ENCODE results near the gene TMEM151B. TPM values are rescaled to one million over a fixed set of nuclear protein-coding genes. Genes with fewer than 3 reads are reported as not detected.

TMEM151B gene
- total and polyA plus RNA-seq, 2 of the 13 experiments (the other 11 are each of a cell fraction or from before 2014, with no cell fraction given), result not detected

DNA sequence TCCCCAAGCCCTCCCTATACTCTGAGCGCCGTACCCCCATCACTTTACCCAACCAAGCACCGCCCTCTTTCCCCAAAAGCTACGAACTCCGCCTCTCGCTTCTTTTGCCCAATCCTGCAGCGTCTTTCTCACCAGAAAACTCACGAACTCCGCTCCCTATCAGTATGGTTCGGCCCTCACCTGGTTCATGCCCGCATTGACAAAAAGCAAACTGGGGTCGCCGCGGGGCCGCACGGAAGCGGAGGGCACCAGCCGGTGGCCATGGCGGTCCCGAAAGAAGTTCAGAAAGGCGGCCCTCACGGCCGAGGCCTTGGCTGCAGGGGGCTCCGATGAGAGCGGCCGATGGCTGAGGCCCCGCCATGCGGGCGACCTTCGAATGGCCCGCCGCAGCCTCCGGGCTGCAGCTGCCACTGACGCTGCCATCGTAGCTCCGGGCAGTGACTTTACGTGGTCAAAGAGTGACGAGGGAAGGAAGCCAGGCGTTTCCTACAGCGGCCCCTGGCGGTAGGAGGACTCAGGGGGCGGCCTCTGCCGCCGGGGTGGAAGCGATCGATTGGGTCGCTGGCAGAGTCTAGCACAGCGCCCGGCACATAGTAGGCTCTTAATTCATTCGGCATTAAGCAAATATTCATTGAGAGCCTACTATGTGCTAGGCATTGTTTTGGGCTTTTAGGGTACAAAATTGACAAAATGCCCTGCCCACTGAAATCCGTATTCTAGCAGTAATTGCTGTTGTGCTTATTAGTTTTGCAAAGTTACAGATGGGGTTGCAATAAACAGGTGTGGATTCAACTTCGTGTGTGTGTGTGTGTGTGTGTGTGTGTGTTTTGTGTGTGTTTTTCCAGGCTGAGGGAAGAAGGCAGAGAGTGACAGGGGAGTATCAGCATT, 42.9 kb downstream of the TMEM151B start, which contains the start of gene AARS2 (continued):
- TF ChIP-seq, protein P1, sequence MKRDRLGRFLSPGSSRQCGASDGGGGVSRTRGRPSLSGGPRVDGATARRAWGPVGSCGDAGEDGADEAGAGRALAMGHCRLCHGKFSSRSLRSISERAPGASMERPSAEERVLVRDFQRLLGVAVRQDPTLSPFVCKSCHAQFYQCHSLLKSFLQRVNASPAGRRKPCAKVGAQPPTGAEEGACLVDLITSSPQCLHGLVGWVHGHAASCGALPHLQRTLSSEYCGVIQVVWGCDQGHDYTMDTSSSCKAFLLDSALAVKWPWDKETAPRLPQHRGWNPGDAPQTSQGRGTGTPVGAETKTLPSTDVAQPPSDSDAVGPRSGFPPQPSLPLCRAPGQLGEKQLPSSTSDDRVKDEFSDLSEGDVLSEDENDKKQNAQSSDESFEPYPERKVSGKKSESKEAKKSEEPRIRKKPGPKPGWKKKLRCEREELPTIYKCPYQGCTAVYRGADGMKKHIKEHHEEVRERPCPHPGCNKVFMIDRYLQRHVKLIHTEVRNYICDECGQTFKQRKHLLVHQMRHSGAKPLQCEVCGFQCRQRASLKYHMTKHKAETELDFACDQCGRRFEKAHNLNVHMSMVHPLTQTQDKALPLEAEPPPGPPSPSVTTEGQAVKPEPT (CRISPR knock-in tag; IDR thresholded peaks at IDR 0.05; ENCODE audit: low read depth), result peak; percentile 89
- TF ChIP-seq, protein P2, sequence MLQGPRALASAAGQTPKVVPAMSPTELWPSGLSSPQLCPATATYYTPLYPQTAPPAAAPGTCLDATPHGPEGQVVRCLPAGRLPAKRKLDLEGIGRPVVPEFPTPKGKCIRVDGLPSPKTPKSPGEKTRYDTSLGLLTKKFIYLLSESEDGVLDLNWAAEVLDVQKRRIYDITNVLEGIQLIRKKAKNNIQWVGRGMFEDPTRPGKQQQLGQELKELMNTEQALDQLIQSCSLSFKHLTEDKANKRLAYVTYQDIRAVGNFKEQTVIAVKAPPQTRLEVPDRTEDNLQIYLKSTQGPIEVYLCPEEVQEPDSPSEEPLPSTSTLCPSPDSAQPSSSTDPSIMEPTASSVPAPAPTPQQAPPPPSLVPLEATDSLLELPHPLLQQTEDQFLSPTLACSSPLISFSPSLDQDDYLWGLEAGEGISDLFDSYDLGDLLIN (CRISPR knock-in tag; IDR thresholded peaks at IDR 0.05; ENCODE audit: borderline replicate concordance), result 0 out of 2 replicates have a peak, but pooled peaks have one; percentile 81
- TF ChIP-seq, protein P3, sequence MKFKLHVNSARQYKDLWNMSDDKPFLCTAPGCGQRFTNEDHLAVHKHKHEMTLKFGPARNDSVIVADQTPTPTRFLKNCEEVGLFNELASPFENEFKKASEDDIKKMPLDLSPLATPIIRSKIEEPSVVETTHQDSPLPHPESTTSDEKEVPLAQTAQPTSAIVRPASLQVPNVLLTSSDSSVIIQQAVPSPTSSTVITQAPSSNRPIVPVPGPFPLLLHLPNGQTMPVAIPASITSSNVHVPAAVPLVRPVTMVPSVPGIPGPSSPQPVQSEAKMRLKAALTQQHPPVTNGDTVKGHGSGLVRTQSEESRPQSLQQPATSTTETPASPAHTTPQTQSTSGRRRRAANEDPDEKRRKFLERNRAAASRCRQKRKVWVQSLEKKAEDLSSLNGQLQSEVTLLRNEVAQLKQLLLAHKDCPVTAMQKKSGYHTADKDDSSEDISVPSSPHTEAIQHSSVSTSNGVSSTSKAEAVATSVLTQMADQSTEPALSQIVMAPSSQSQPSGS (CRISPR knock-in tag; IDR thresholded peaks at IDR 0.05), result peak; percentile 96
- TF ChIP-seq ZNF121 (CRISPR knock-in tag; IDR thresholded peaks at IDR 0.05) (peak; percentile 67), AGO2 (optimal IDR thresholded peaks at IDR 0.05; ENCODE audit: low read depth, low read length) (peak; percentile 68), GTF2F1 (IDR thresholded peaks at IDR 0.05; ENCODE audit: low read length) (no peak), SP2 (CRISPR knock-in tag; IDR thresholded peaks at IDR 0.05) (no peak), RCOR2 (CRISPR knock-in tag; IDR thresholded peaks at IDR 0.05) (peak; percentile 95), ZNF674 (CRISPR knock-in tag; IDR thresholded peaks at IDR 0.05; ENCODE audit: low read depth) (no peak), THYN1 (CRISPR knock-in tag; IDR thresholded peaks at IDR 0.05; ENCODE audit: borderline replicate concordance, low read depth) (no peak), HDAC1 (CRISPR knock-in tag; IDR thresholded peaks at IDR 0.05) (peak; percentile 99), ZSCAN12 (CRISPR knock-in tag; IDR thresholded peaks at IDR 0.05) (peak; percentile 87), RELA (CRISPR knock-in tag; IDR thresholded peaks at IDR 0.05) (peak; percentile 94; the same call in 1 of the 2 replicates), ZNF781 (CRISPR knock-in tag; IDR thresholded peaks at IDR 0.05; ENCODE audit: borderline replicate concordance, not compliant biosample characterization) (peak; percentile 91), ZNF569 (CRISPR knock-in tag; IDR thresholded peaks at IDR 0.05; ENCODE audit: borderline replicate concordance) (no peak; the same call in 1 of the 2 replicates), PLRG1 (conservative IDR thresholded peaks at IDR 0.05) (no peak), ZNF547 (CRISPR knock-in tag; IDR thresholded peaks at IDR 0.05) (peak; percentile 99), ZNF232 (CRISPR knock-in tag; IDR thresholded peaks at IDR 0.05; ENCODE audit: borderline replicate concordance) (peak; percentile 84; the same call in 1 of the 2 replicates), ZSCAN9 (CRISPR knock-in tag; IDR thresholded peaks at IDR 0.05; ENCODE audit: borderline replicate concordance) (peak; percentile 94), MED1 (CRISPR knock-in tag; IDR thresholded peaks at IDR 0.05) (peak; percentile 89)
- TF ChIP-seq, protein P4, sequence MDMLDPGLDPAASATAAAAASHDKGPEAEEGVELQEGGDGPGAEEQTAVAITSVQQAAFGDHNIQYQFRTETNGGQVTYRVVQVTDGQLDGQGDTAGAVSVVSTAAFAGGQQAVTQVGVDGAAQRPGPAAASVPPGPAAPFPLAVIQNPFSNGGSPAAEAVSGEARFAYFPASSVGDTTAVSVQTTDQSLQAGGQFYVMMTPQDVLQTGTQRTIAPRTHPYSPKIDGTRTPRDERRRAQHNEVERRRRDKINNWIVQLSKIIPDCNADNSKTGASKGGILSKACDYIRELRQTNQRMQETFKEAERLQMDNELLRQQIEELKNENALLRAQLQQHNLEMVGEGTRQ (IDR thresholded peaks at IDR 0.05; ENCODE audit: low read depth, low read length), result no peak
- TF ChIP-seq, protein P4 (CRISPR knock-in tag; IDR thresholded peaks at IDR 0.05; ENCODE audit: borderline replicate concordance), result no peak; the same call in 1 of the 2 replicates
- TF ChIP-seq, protein P5, sequence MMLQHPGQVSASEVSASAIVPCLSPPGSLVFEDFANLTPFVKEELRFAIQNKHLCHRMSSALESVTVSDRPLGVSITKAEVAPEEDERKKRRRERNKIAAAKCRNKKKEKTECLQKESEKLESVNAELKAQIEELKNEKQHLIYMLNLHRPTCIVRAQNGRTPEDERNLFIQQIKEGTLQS (CRISPR knock-in tag; IDR thresholded peaks at IDR 0.05), result peak; percentile 80

All from HepG2 (cell line).